Measurements from ENCODE around the gene MCEMP1.

GRCh38 chr19:7655581-7655980 is 21.3 kb upstream of the MCEMP1 start:
- TF ChIP-seq POLR2A (IDR thresholded peaks at IDR 0.05; ENCODE audit: low read depth, low read length): no peak
- no peak for TF ChIP-seq POLR2AphosphoS5 (IDR thresholded peaks at IDR 0.05; ENCODE audit: low read depth, low read length)
